GM12878 (cell line): ENCODE data around the gene HOXD1. TPM values are rescaled to one million over a fixed set of nuclear protein-coding genes. Genes with fewer than 3 reads are reported as not detected.

Experiments used
- ATAC-seq: fragments of 200-7000 bp; cut with Tn5 transposase; 3 replicates; pipeline ENCODE4 v1.9.1; 2020; ENCODE audit warnings: mild to moderate bottlenecking, moderate library complexity
- BruUV-seq: library from RNA; stranded (reverse); fragments of 400-500 nt; replicated peaks from 2 replicates; lab custom pipeline; 2021; lab: Mats Ljungman, UMichigan
- CTCF ChIA-PET: fragments of 300-600 bp; sonication (Branson Sonifier 250); formaldehyde crosslinking; extraction: SDS; loops from one replicate; lab custom pipeline; 2021; ENCODE audit warnings: inconsistent platforms; lab: Yijun Ruan, JAX
- POLR2A ChIA-PET: fragments of 350-600 bp; formaldehyde crosslinking; extraction: SDS; loops from one replicate; lab custom pipeline; 2021; ENCODE audit warnings: inconsistent platforms; lab: Charles Lee
- RAD21 ChIA-PET: fragments of 300-600 bp; sonication (Branson Sonifier 250); formaldehyde crosslinking; loops from one replicate; lab custom pipeline; 2023; ENCODE audit warnings: antibody characterized with exemption; ENCODE audit not compliant: unreplicated experiment; lab: Charles Lee
- SMC1A ChIA-PET: fragments of 300-600 bp; sonication (Branson Sonifier 250); formaldehyde crosslinking; loops from one replicate; lab custom pipeline; 2023; ENCODE audit not compliant: unreplicated experiment, uncharacterized antibody; lab: Charles Lee
- DNase-seq: peaks from one replicate; pipeline ENCODE4 v3.0.0-alpha.2; 2011; ENCODE audit warnings: low read depth, low spot score
- FAIRE-seq: peaks from 3 replicates; lab custom pipeline; 2011; peaks lifted over from hg19 to GRCh38; lab: Jason Lieb, UNC
- H2AFZ ChIP-seq: 2 replicates; pipeline ENCODE4 v1.6.0; 2011; ENCODE audit warnings: low read depth, low read length, control low read depth; ENCODE audit not compliant: control insufficient read depth
- H3K27ac ChIP-seq: 2 replicates; pipeline ENCODE4 v1.5.1; 2011; ENCODE audit warnings: control low read depth; ENCODE audit not compliant: control insufficient read depth, insufficient read depth
- H3K27me3 ChIP-seq, 2 experiments: replicated peaks in 1 of 2; 2 replicates each; pipeline versions ENCODE4 v1.6.0 to v1.6.1; 2011; ENCODE audit warnings: low read length in 1 of 2; ENCODE audit not compliant: control insufficient read depth in 2 of 2, insufficient read depth in 2 of 2
- H3K36me3 ChIP-seq, 2 experiments: 2 replicates each; pipeline ENCODE4 v1.5.1; 2011; ENCODE audit warnings: low read length in 1 of 2; ENCODE audit not compliant: control insufficient read depth in 2 of 2, insufficient read depth in 2 of 2
- H3K4me1 ChIP-seq: 2 replicates; pipeline ENCODE4 v1.6.1; 2011; ENCODE audit warnings: mild to moderate bottlenecking, low read length, moderate library complexity, mixed read lengths; ENCODE audit not compliant: control insufficient read depth, insufficient read depth
- H3K4me2 ChIP-seq: 2 replicates; pipeline ENCODE4 v1.6.0; 2011; ENCODE audit warnings: control low read depth; ENCODE audit not compliant: control insufficient read depth, insufficient read depth
- H3K4me3 ChIP-seq: fragments of 200-600 bp; sonication (generic); 2 replicates; pipeline ENCODE4 v1.5.1; 2016
- H3K79me2 ChIP-seq: 2 replicates; pipeline ENCODE4 v1.6.0; 2011; ENCODE audit warnings: low read length; ENCODE audit not compliant: control insufficient read depth, insufficient read depth
- H3K9ac ChIP-seq: 2 replicates; pipeline ENCODE4 v1.8.0; 2011; ENCODE audit warnings: low read length, control low read depth, mixed read lengths; ENCODE audit not compliant: control insufficient read depth, insufficient read depth
- H3K9me3 ChIP-seq: replicated peaks from 3 replicates; pipeline ENCODE4 v1.5.1; 2011; ENCODE audit warnings: mild to moderate bottlenecking, low read length; ENCODE audit not compliant: control insufficient read depth, insufficient read depth
- H4K20me1 ChIP-seq: 2 replicates; pipeline ENCODE4 v1.6.0; 2011; ENCODE audit not compliant: control insufficient read depth, insufficient read depth
- ASH2L ChIP-seq: fragments of 300-600, 200-600 bp; sonication (generic); IDR thresholded peaks from 2 replicates; pipeline ENCODE4 v1.6.1; 2017; ENCODE audit warnings: low read depth, mild to moderate bottlenecking, borderline replicate concordance
- BCL11A ChIP-seq: IDR thresholded peaks from 2 replicates; pipeline ENCODE4 v1.6.1; 2011; ENCODE audit warnings: low read depth, low read length
- CEBPB ChIP-seq, 2 experiments: fragments of 150-350 bp in 1 of 2; IDR thresholded peaks; 2 replicates each; pipeline ENCODE4 v1.6.1; 2012 to 2014; ENCODE audit warnings: low read depth in 2 of 2, low read length in 2 of 2, borderline replicate concordance in 1 of 2, inconsistent platforms in 1 of 2
- FOXM1 ChIP-seq: IDR thresholded peaks from 2 replicates; pipeline ENCODE4 v1.6.1; 2012; ENCODE audit warnings: low read depth, mild to moderate bottlenecking, inconsistent platforms, low read length, moderate library complexity
- IKZF1 ChIP-seq: fragments of 450-650 bp; conservative IDR thresholded peaks from 2 replicates; pipeline ENCODE4 v1.6.1; 2017; ENCODE audit warnings: antibody characterized with exemption, mild to moderate bottlenecking
- KLF5 ChIP-seq: fragments of 450-650 bp; IDR thresholded peaks from 2 replicates; pipeline ENCODE4 v1.6.1; 2014; ENCODE audit warnings: mild to moderate bottlenecking; ENCODE audit not compliant: partially characterized antibody
- MEF2A ChIP-seq: IDR thresholded peaks from 2 replicates; pipeline ENCODE4 v1.6.1; 2011; ENCODE audit warnings: low read depth, mild to moderate bottlenecking, low read length, moderate library complexity; ENCODE audit not compliant: insufficient read depth
- MEF2B ChIP-seq: fragments of 450-650 bp; IDR thresholded peaks from 2 replicates; pipeline ENCODE4 v1.6.1; 2018; ENCODE audit warnings: mild to moderate bottlenecking, moderate library complexity; ENCODE audit not compliant: partially characterized antibody, poor library complexity, severe bottlenecking
- NFXL1 ChIP-seq: fragments of 450-650 bp; IDR thresholded peaks from 2 replicates; pipeline ENCODE4 v1.6.1; 2017; ENCODE audit warnings: antibody characterized with exemption, mild to moderate bottlenecking, borderline replicate concordance
- NR2C1 ChIP-seq: fragments of 450-650 bp; IDR thresholded peaks from 2 replicates; pipeline ENCODE4 v1.6.1; 2017; ENCODE audit warnings: antibody characterized with exemption, mild to moderate bottlenecking, moderate library complexity
- PAX5 ChIP-seq: IDR thresholded peaks from 2 replicates; pipeline ENCODE4 v1.6.1; 2011; ENCODE audit warnings: low read depth, low read length, borderline replicate concordance
- RELA ChIP-seq: fragments of 450-650 bp; IDR thresholded peaks from 2 replicates; pipeline ENCODE4 v1.8.0; 2014; ENCODE audit warnings: borderline replicate concordance; ENCODE audit not compliant: partially characterized antibody
- RUNX3 ChIP-seq: IDR thresholded peaks from 2 replicates; pipeline ENCODE4 v1.6.1; 2012; ENCODE audit warnings: low read length, inconsistent platforms
- SUPT20H ChIP-seq: IDR thresholded peaks from 2 replicates; pipeline ENCODE4 v1.6.1; 2011; ENCODE audit warnings: low read depth, mild to moderate bottlenecking, low read length, moderate library complexity, borderline replicate concordance; ENCODE audit not compliant: control insufficient read depth
- WGBS: methylation state at CpG from one replicate; pipeline ENCODE4 v1.1.6; 2016; ENCODE audit warnings: low lambda C conversion rate; ENCODE audit not compliant: insufficient replicate concordance, insufficient coverage; ENCODE audit errors: missing lambda C conversion rate; 5-methylcytosine and 5-hydroxymethylcytosine counted together
- in situ Hi-C: fragments of 300-500 bp; cut with MboI; formaldehyde crosslinking; loops from 9 replicates; pipeline ENCODE4 v1.14.3; 2018; ENCODE audit warnings: mixed read lengths
- intact Hi-C: fragments of 100-400 bp; cut with micrococcal nuclease; formaldehyde crosslinking; loops from one replicate; pipeline ENCODE4 v1.14.2; 2022; ENCODE audit not compliant: unreplicated experiment
- polyA plus RNA-seq, 11 experiments: library from polyadenylated mRNA; depleted of rRNA in 4 of 11; unstranded in 6 of 11; stranded (reverse) in 5 of 11; fragments of >200 nt; fragmentation: Nextera tagmentation in 4 of 11; fragmentation: Illumina TruSeq in 1 of 11; extraction: Ambion mirVana in 4 of 11; extraction: Trizol in 1 of 11; gene quantifications; 1 replicate in 1 of 11; 2 replicates in 10 of 11; pipeline versions ENCODE4 v1.2.1 to v1.2.3, GENCODE V29; 2011 to 2016; ENCODE audit warnings: inconsistent platforms in 2 of 11, missing spikeins in 2 of 11, low read depth in 1 of 11
- total RNA-seq, 4 experiments: library from RNA; depleted of rRNA in 3 of 4; stranded (reverse); fragments of >200 nt in 3 of 4; fragmentation: Illumina TruSeq in 1 of 4; extraction: Trizol in 1 of 4; gene quantifications; 2 replicates each; pipeline versions ENCODE4 v1.2.1 to v1.2.3, GENCODE V29; 2013 to 2021
- TF ChIP-seq, protein P1 (sequence below): fragments of 450-650 bp; IDR thresholded peaks from 2 replicates; pipeline ENCODE4 v1.6.1; 2016; ENCODE audit warnings: mild to moderate bottlenecking
- TF ChIP-seq, protein P2 (sequence below): IDR thresholded peaks from 2 replicates; pipeline ENCODE4 v1.6.1; 2012; ENCODE audit warnings: low read length, inconsistent platforms

Gene HOXD1
- total and polyA plus RNA-seq, 10 of the 15 experiments (the other 5 are each of a cell fraction or from before 2014, with no cell fraction given) = not detected

DNA sequence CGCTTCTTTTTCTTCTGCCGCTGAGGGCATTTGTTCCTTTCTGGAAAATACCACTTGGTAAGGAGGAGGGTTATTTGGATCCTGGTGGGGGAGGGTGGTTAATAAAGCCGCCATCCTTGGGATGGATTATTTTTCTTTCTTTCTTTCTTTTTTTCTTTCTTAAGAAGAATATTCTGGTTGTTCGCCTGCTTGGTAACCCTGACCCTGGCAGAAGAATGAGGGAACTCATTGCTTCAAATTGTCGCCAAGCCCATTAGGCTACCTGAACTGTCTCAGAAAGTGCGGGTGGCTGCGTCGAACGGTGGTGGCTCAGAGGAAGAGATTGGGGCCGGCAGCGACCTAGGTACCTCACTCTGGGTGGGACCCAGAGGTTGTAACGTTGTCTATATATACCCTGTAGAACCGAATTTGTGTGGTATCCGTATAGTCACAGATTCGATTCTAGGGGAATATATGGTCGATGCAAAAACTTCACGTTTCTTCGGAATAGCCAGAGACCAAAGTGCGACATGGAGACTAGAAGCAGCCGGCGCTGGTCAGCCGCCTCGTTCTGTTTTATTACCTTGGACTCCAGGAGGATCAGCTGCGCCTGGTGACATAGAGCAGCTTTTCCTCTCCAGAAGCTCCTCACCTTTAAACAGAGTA, 38.4 kb upstream of the HOXD1 start:
- Histone ChIP-seq H3K27me3 (peaks cover 12 to 38% of the 10 kb centered on the region in 2 experiments), H3K4me2 (no peak overlapping the region), H3K27ac (no peak overlapping the region), H3K9me3 (no peaks in the 10 kb centered on the region), H3K36me3 (no peaks in the 10 kb centered on the region), H2AFZ (no peak overlapping the region), H3K79me2 (no peaks in the 10 kb centered on the region), H3K9ac (no peak overlapping the region), H3K4me1 (no peaks in the 10 kb centered on the region), H3K4me3 (no peak overlapping the region), H4K20me1 (no peaks in the 10 kb centered on the region)
- ATAC-seq (no peak), FAIRE-seq (no peak), DNase-seq (no peak)
- TF ChIP-seq SUPT20H (no peak), FOXM1 (no peak), RUNX3 (no peak), IKZF1 (no peak), MEF2A (no peak), NR2C1 (no peak), KLF5 (no peak), MEF2B (no peak), NFXL1 (no peak), CEBPB (IDR thresholded peaks at IDR 0.05; ENCODE audit: borderline replicate concordance in 1 of 2, low read depth in 2 of 2, low read length in 2 of 2) (no peak), PAX5 (no peak), BCL11A (no peak), RELA (no peak), ASH2L (no peak)
- TF ChIP-seq, protein P1, sequence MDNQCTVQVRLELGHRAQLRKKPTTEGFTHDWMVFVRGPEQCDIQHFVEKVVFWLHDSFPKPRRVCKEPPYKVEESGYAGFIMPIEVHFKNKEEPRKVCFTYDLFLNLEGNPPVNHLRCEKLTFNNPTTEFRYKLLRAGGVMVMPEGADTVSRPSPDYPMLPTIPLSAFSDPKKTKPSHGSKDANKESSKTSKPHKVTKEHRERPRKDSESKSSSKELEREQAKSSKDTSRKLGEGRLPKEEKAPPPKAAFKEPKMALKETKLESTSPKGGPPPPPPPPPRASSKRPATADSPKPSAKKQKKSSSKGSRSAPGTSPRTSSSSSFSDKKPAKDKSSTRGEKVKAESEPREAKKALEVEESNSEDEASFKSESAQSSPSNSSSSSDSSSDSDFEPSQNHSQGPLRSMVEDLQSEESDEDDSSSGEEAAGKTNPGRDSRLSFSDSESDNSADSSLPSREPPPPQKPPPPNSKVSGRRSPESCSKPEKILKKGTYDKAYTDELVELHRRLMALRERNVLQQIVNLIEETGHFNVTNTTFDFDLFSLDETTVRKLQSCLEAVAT = no peak
- TF ChIP-seq, protein P2, sequence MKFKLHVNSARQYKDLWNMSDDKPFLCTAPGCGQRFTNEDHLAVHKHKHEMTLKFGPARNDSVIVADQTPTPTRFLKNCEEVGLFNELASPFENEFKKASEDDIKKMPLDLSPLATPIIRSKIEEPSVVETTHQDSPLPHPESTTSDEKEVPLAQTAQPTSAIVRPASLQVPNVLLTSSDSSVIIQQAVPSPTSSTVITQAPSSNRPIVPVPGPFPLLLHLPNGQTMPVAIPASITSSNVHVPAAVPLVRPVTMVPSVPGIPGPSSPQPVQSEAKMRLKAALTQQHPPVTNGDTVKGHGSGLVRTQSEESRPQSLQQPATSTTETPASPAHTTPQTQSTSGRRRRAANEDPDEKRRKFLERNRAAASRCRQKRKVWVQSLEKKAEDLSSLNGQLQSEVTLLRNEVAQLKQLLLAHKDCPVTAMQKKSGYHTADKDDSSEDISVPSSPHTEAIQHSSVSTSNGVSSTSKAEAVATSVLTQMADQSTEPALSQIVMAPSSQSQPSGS = no peak
- ChIA-PET CTCF (interaction anchor here (1.5 kb wide), 1 partner anchor 501 kb away, joined by 3 read pairs; no protein-coding TSS in a partner anchor), RAD21 (interaction anchor here (1.0 to 1.2 kb wide), 3 partner anchors 10 to 305 kb away, joined by 4 read pairs; no protein-coding TSS in a partner anchor), POLR2A (no interaction called here), SMC1A (interaction anchor here (1.0 kb wide), 1 partner anchor 998 kb away, joined by 3 read pairs; no protein-coding TSS in a partner anchor)
- BruUV-seq = no TSS peak
- 29% methylated on average over 24 of the region's 24 CpGs for WGBS
- in situ Hi-C loops (loop anchor here (25.0 kb wide), 1 partner anchor 1187 kb away; no protein-coding TSS in a partner anchor), intact Hi-C loops (no loop called here)
